ENCODE measurements around the gene PAFAH1B1. TPM values are rescaled to one million over a fixed set of nuclear protein-coding genes. Genes with fewer than 3 reads are reported as not detected.
A peak's percentile ranks its signal among the peaks of the same experiment; 100 is the strongest.

The PAFAH1B1 gene
- total RNA-seq, 4 donors from 2014 or later, result 84.4 to 189 (median 159) TPM

- no peak overlapping the region for H3K4me3 ChIP-seq
- no peaks in the 10 kb centered on the region for H3K36me3 ChIP-seq
- H3K27ac ChIP-seq, result no peak overlapping the region
- H3K4me1 ChIP-seq, result no peaks in the 10 kb centered on the region
- no peaks in the 10 kb centered on the region for H3K27me3 ChIP-seq
- DNase-seq, result no peak
- no peaks in the 10 kb centered on the region for H3K9me3 ChIP-seq
- TF ChIP-seq POLR2A (IDR thresholded peaks at IDR 0.05) (no peak), CTCF (IDR thresholded peaks at IDR 0.05) (no peak)
- intact Hi-C loops (cut with DNase I; ENCODE audit: low total_unique reads), result no loop called here
These were observed 12.8 kb upstream of the PAFAH1B1 start for GRCh38 chr17:2580661-2581060.

GRCh38 chr17:2582493-2582892, 11.0 kb upstream of the PAFAH1B1 start:
- intact Hi-C loops (cut with DNase I; ENCODE audit: low total_unique reads), result no loop called here
- Histone ChIP-seq H3K36me3 (no peaks in the 10 kb centered on the region), H3K4me3 (no peak overlapping the region), H3K4me1 (no peaks in the 10 kb centered on the region), H3K27ac (no peak overlapping the region), H3K9me3 (no peaks in the 10 kb centered on the region), H3K27me3 (no peaks in the 10 kb centered on the region)
- DNase-seq, result no peak
- no peak for TF ChIP-seq POLR2A (IDR thresholded peaks at IDR 0.05)
- no peak for TF ChIP-seq CTCF (IDR thresholded peaks at IDR 0.05)

- no peak overlapping the region for H3K4me3 ChIP-seq
- peaks cover 0 to under 1% of the 10 kb centered on the region in 2 donors for H3K4me1 ChIP-seq
- H3K36me3 ChIP-seq, result no peaks in the 10 kb centered on the region
- intact Hi-C loops (cut with DNase I; ENCODE audit: low total_unique reads), result loop anchor here (10.0 kb wide), 1 partner anchor 114 kb away; no protein-coding TSS in a partner anchor
- no peak overlapping the region for H3K27ac ChIP-seq
- no peak for DNase-seq
- no peak for TF ChIP-seq POLR2A (IDR thresholded peaks at IDR 0.05)
- TF ChIP-seq CTCF (IDR thresholded peaks at IDR 0.05), result no peak
- H3K9me3 ChIP-seq, result no peaks in the 10 kb centered on the region
- no peaks in the 10 kb centered on the region for H3K27me3 ChIP-seq
These were observed 2.3 kb upstream of the PAFAH1B1 start for GRCh38 chr17:2591040-2591640.

- Histone ChIP-seq H3K9me3 (no peaks in the 10 kb centered on the region), H3K27ac (peak overlapping the region; percentile 98), H3K4me3 (peak overlapping the region; percentile 73 to 83), H3K4me1 (peaks cover 5% of the 10 kb centered on the region in 2 donors), H3K27me3 (no peaks in the 10 kb centered on the region), H3K36me3 (no peaks in the 10 kb centered on the region)
- TF ChIP-seq CTCF (IDR thresholded peaks at IDR 0.05) (no peak), POLR2A (IDR thresholded peaks at IDR 0.05) (no peak)
- DNase-seq, result peak; percentile 78 to 80
- intact Hi-C loops (cut with DNase I; ENCODE audit: low total_unique reads), result loop anchor here (10.0 kb wide), 1 partner anchor 111 kb away; no protein-coding TSS in a partner anchor
These were observed 617 bp downstream of the PAFAH1B1 start for GRCh38 chr17:2593821-2594721.
